ENCODE measurements around the gene FOXP1. TPM values are rescaled to one million over a fixed set of nuclear protein-coding genes. Genes with fewer than 3 reads are reported as not detected.

FOXP1 gene
- total RNA-seq, 1 donor from 2014 or later = 26.1 TPM

- DNase-seq (ENCODE audit: low spot score) (no peak), ATAC-seq (no peak)
These were observed 379.6 kb downstream of the FOXP1 start for GRCh38 chr3:71203727-71204488.

- ATAC-seq = no peak
- DNase-seq (ENCODE audit: low spot score) = no peak
These were observed 380.5 kb downstream of the FOXP1 start for GRCh38 chr3:71202848-71203533.

GRCh38 chr3:71201939-71202338, 381.6 kb downstream of the FOXP1 start:
- peak; percentile 92 for ATAC-seq
- DNase-seq (ENCODE audit: low spot score) = peak; percentile 80

- no peak for DNase-seq (ENCODE audit: low spot score)
- ATAC-seq = no peak
These were observed 385.5 kb downstream of the FOXP1 start for GRCh38 chr3:71197841-71198565.

GRCh38 chr3:71195492-71195891, 388.0 kb downstream of the FOXP1 start:
- ATAC-seq = no peak

GRCh38 chr3:71194785-71195184, 388.7 kb downstream of the FOXP1 start:
- no peak for DNase-seq (ENCODE audit: low spot score)
- ATAC-seq = no peak

More at GRCh38 chr3:71195492-71195891, 388.0 kb downstream of the FOXP1 start:
- no peak for DNase-seq (ENCODE audit: low spot score)

- DNase-seq (ENCODE audit: low spot score) = no peak
- ATAC-seq = peak; percentile 91
These were observed 392.5 kb downstream of the FOXP1 start for GRCh38 chr3:71191031-71191482.

GRCh38 chr3:71189480-71189879, 394.0 kb downstream of the FOXP1 start:
- no peak for ATAC-seq
- DNase-seq (ENCODE audit: low spot score) = no peak

- ATAC-seq = no peak
- DNase-seq (ENCODE audit: low spot score) = no peak
These were observed 395.8 kb downstream of the FOXP1 start for GRCh38 chr3:71187715-71188114.

GRCh38 chr3:71186801-71187200, 396.7 kb downstream of the FOXP1 start:
- DNase-seq (ENCODE audit: low spot score) (no peak), ATAC-seq (peak; percentile 21)

- no peak for ATAC-seq
- no peak for DNase-seq (ENCODE audit: low spot score)
These were observed 397.6 kb downstream of the FOXP1 start for GRCh38 chr3:71185733-71186455.

- DNase-seq (ENCODE audit: low spot score) (no peak), ATAC-seq (no peak)
These were observed 399.3 kb downstream of the FOXP1 start for GRCh38 chr3:71184252-71184651.

- ATAC-seq = no peak
- no peak for DNase-seq (ENCODE audit: low spot score)
These were observed 400.0 kb downstream of the FOXP1 start for GRCh38 chr3:71183549-71183948.

GRCh38 chr3:71180524-71180923, 403.0 kb downstream of the FOXP1 start:
- ATAC-seq (peak; percentile 52), DNase-seq (ENCODE audit: low spot score) (no peak)

- no peak for ATAC-seq
- no peak for DNase-seq (ENCODE audit: low spot score)
These were observed 406.2 kb downstream of the FOXP1 start for GRCh38 chr3:71177375-71177774.

- DNase-seq (ENCODE audit: low spot score) (no peak), ATAC-seq (no peak)
These were observed 407.2 kb downstream of the FOXP1 start for GRCh38 chr3:71176366-71176765.

GRCh38 chr3:71175691-71176365, 407.7 kb downstream of the FOXP1 start:
- DNase-seq (ENCODE audit: low spot score) (no peak), ATAC-seq (no peak)

GRCh38 chr3:71172951-71173350, 410.6 kb downstream of the FOXP1 start:
- DNase-seq (ENCODE audit: low spot score) = no peak
- peak; percentile 76 for ATAC-seq

GRCh38 chr3:71172189-71172588, 411.3 kb downstream of the FOXP1 start:
- ATAC-seq (no peak), DNase-seq (ENCODE audit: low spot score) (no peak)

GRCh38 chr3:71171247-71171646, 412.3 kb downstream of the FOXP1 start:
- ATAC-seq (no peak), DNase-seq (ENCODE audit: low spot score) (no peak)
